ES-I3 (cell line): ENCODE data around the gene RGS9.
"Not testable (repeated sequence)": the region's sequence is repeated elsewhere in the genome, so short reads cannot be mapped to it uniquely, and the experiment has no call there.

ENCODE experiments used
- H3K36me3 ChIP-seq: 2 replicates; pipeline ENCODE4 v1.6.1; 2013; ENCODE audit warnings: mild to moderate bottlenecking, low read length, control low read depth, moderate library complexity; ENCODE audit not compliant: insufficient read depth
- H3K4me1 ChIP-seq: 2 replicates; pipeline ENCODE4 v1.6.1; 2013; ENCODE audit warnings: mild to moderate bottlenecking, control low read depth, low read length; ENCODE audit not compliant: insufficient read depth
- H3K9ac ChIP-seq: 2 replicates; pipeline ENCODE4 v1.6.1; 2013; ENCODE audit warnings: low read depth, mild to moderate bottlenecking, low read length, moderate library complexity
- H3K9me3 ChIP-seq: 2 replicates; pipeline ENCODE4 v1.6.1; 2013; ENCODE audit warnings: mild to moderate bottlenecking, low read length, moderate library complexity; ENCODE audit not compliant: control insufficient read depth, insufficient read depth

The RGS9 gene

DNA sequence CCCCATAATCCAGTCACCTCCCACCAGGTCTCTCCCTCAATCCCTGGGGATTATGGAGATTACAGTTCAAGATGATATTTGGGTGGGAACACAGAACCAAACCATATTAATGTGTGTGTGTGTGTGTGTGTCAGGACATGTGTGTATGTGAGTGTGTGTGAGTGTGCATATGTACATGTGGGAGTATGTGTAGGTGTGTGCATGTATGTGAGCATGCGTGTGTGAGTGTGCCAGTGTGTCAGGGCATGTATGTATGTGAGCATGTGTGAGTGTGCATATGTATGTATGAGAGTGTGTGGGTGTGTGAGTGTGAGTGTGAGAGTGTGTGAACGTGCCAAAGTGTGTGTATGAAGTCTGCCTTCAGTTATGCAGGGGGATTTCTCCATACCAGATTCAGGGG is 37.8 kb downstream of the RGS9 start:
- Histone ChIP-seq H3K9ac (no peak overlapping the region), H3K36me3 (no peaks in the 10 kb centered on the region), H3K4me1 (peaks cover 6% of the 10 kb centered on the region; the same call in 1 of the 2 replicates), H3K9me3 (no peaks in the 10 kb centered on the region)

DNA sequence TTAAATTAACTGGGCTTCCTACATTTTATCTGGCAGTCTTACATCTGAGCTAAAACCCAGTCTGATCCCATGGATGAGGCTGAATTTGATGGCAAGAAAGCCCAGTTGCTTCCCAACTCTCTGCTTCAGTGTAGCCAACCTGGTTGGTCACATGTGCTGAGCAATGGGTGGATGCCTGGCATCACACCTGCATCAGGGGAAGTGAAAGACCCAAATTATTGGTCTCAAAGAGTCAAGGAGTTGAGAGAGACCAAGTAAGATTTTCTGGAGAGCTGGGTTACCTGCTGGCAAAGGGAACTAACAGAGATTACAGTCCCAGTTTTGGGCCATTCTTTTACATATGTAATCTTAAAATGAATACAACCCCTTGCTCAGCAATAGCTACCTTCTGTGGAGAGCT is 38.8 kb downstream of the RGS9 start:
- no peaks in the 10 kb centered on the region for H3K9me3 ChIP-seq
- peaks cover 6% of the 10 kb centered on the region; the same call in 1 of the 2 replicates for H3K4me1 ChIP-seq
- no peak overlapping the region for H3K9ac ChIP-seq
- no peaks in the 10 kb centered on the region for H3K36me3 ChIP-seq

DNA sequence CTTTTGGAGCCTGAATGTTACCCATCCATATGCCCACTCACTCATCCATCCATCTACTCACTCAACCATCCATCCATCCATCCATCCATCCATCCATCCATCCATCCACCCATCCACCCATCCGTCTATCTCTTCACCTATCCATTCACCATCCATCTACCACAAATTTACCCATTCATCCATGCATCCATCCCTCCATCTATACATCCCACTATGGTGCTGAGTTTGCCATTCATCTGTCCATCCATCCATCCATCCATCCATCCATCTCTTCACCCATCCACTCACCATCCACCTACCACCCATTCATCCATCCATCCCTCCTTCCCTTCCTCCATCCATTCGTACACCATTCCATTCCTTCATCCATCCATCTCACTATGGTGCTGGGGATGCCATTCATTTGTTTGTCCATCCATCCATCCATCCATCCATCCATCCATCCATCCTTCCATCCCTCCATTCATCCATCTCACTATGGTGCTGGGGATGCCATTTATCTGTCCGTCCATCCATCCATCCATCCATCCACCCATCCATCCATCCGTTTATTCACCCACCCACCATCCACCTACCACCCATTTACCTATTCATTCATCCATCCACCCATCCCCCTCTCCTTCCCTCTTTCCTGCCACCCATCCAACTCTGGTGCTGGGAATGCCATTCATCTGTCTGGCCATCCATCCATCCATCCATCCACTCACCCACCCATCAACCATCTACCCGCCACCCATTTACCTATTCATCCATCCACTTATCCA is 39.7 kb downstream of the RGS9 start:
- peaks cover 6% of the 10 kb centered on the region; the same call in 1 of the 2 replicates for H3K4me1 ChIP-seq
- H3K9ac ChIP-seq, result no peak overlapping the region
- H3K36me3 ChIP-seq, result no peaks in the 10 kb centered on the region
- H3K9me3 ChIP-seq, result no peaks in the 10 kb centered on the region

DNA sequence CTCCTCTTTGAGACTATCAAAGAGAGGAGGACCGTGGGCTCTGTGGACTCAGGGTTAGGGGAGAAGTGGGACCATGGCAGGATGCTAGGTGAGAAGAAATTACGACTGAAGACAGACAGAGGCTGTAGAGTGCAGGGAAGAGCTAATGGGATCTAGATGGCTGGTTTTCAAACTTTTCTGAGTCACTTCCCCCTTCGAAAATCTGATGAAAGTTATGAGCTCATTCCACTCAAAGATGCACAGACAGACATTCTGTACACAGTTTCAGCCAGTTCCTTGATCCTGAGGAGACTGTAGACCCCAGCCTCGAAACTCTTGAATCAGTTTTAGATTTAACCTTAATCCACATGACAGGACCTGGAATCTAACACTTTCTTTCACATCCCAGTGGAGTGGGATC is 40.7 kb downstream of the RGS9 start:
- H3K9me3 ChIP-seq, result no peaks in the 10 kb centered on the region
- no peaks in the 10 kb centered on the region for H3K36me3 ChIP-seq
- no peak overlapping the region for H3K9ac ChIP-seq
- peaks cover 16% of the 10 kb centered on the region for H3K4me1 ChIP-seq

DNA sequence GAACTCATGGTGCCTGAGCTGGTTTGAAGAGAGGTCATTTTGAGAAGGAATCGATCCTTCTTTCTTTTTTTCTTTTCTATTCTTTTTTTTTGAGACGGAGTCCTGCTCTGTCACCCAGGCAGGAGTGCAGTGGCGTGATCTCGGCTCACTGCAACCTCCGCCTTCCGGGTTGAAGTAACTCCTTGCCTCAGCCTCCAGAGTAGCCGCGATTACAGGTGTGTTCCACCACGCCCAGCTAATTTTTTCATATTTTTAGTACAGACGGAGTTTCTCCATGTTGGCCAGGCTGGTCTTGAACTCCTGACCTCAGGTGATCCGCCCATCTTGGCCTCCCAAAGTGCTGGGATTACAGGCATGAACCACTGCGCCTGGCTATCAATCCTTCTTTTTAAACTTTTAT is 43.1 kb downstream of the RGS9 start:
- H3K9ac ChIP-seq, H3K36me3 ChIP-seq, H3K9me3 ChIP-seq: not testable (repeated sequence)
- H3K4me1 ChIP-seq, result peaks cover 33% of the 10 kb centered on the region

DNA sequence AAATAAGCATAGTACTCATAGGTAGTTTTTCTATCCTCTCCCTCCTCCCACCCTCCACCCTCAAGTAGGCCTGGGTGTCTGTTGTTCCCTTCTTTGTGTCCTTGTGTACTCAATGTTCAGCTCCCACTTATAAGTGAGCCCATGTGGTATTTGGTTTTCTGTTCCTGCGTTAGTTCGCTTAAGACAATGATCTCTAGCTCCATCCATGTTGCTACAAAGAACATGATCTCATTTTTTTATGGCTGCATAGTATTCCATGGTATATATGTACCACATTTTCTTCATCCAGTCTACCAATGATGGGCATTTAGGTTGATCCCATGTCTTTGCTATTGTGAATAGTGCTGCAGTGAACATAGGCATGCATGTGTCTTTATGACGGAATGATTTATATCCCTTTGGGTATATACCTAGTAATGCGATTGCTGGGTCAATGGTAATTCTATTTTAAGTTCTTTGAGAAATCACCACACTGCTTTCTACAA is 43.6 kb downstream of the RGS9 start:
- H3K9ac ChIP-seq, H3K9me3 ChIP-seq, H3K36me3 ChIP-seq: not testable (repeated sequence)
- H3K4me1 ChIP-seq, result peaks cover 38% of the 10 kb centered on the region

DNA sequence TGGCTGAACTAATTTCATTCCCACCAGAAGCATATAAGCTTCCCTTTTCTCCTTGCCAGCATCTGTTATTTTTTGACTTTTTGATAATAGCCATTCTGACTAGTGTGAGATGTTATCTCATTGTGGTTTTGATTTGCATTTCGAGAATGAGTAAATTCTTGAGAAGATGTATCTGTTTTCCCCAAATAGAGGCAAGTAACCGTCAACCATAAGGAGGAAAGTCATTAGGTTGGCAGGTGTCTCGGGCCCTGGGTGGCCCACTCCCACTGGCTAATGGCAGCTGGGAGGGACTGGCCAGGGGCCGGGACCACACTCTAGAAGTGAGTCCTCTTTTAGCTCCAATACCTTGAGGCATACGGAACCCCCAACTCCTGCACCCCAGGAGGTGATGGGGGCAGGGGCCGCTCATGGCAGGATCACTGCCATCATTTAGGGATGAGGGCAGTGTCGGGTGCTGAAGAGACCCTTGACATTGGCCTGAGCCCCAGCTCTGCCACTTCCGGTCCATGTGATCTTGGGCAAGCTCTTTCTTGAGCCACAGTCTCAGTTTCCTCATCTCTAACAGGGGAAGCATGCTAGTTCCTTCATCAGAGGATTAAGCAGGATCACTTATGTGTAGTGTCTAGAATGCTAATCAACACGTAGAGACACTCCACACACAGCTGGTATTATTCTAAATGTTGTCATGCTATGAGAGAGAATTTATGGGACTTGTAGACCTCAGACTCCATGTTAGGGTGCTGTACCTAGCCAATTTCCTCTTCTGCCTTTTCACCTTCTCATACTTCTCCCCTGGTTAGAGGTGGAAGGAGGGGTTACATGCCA is 44.3 kb downstream of the RGS9 start:
- no peak overlapping the region for H3K9ac ChIP-seq

DNA sequence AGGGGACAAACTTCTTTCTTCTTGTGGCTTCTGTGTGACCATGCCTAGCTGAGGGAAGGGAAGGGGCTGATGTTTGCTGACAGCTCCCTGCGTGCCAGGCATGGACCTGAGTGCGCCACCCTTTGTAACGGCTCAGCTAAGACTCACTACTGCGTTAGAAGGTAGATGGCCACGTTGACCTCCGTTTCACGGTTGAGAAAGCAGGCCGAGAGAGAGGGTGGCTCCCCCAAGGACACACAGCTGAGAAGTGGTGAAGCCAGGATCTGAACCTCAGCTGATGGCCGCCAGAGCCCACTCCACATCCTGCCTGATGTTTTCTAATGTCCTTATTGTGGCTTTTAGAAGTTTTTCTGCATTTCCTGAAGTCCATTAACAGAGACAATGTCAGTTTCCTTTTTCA is 45.1 kb downstream of the RGS9 start:
- Histone ChIP-seq H3K4me1 (peaks cover 39% of the 10 kb centered on the region), H3K9ac (no peak overlapping the region), H3K9me3 (no peaks in the 10 kb centered on the region), H3K36me3 (no peaks in the 10 kb centered on the region)

More for the DNA sequence above, 44.3 kb downstream of the RGS9 start:
- Histone ChIP-seq H3K36me3 (no peaks in the 10 kb centered on the region), H3K9me3 (no peaks in the 10 kb centered on the region), H3K4me1 (peaks cover 39% of the 10 kb centered on the region)

DNA sequence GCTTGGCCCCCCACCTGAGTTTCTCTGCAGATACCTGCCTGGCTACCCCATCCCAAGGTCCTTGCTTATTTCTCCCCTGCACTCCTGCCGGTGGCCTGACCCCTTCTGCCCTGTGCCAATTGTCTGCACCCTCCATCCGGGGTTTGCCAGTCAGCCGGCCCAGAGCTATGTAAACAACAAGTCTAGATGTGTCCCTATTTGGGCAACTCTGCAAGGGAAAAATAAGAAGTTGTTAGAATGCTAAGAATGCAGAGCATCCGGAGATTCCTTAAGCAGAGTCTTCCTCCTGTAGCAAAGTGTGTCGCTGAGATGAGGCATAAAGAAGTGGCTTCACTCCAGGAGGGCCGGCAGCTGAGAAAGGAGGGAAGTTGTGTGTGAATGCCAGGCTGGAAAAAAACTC is 46.6 kb downstream of the RGS9 start:
- Histone ChIP-seq H3K4me1 (peaks cover 39% of the 10 kb centered on the region), H3K36me3 (no peaks in the 10 kb centered on the region), H3K9me3 (0 out of 2 replicates have a peak, but pooled peaks cover 3% of the 10 kb centered on the region), H3K9ac (no peak overlapping the region)

DNA sequence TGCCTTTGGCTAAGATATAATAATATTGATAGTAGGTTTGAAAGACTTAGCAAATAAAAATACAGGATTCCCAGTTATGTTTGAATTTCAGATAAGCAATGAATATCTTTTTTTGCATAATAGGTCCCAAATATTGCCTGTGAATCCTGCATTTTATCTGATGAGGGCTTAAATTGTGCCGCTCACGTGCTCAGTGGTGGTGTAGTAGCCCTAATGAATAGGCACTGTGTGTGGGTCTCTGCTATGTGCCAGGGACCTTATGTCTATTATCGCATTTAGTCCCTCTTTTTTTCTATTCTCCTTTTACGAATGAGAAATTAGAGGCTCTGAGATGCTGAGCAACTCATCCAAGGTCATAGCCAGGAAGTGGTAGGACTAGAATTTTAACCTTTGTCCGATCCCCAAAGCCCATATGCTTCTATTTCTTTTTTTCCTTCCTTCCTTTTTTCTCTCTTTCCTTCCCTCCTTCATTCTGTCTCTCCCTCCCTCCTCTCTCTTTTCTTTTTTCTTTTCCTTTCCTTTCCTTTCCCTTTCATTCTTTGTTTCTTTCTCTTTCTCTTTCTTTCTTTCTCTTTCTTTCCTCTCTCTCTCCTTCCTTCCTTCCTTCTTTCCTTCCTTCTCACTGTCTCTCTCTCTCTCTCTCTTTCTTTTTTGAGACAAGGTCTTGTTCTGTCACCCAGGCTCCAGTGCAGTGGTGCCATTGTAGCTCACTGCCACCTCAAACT is 47.2 kb downstream of the RGS9 start:
- Histone ChIP-seq H3K36me3 (no peaks in the 10 kb centered on the region), H3K4me1 (peaks cover 39% of the 10 kb centered on the region), H3K9ac (peak overlapping the region; percentile 25; the same call in 1 of the 2 replicates), H3K9me3 (0 out of 2 replicates have a peak, but pooled peaks cover 3% of the 10 kb centered on the region)

DNA sequence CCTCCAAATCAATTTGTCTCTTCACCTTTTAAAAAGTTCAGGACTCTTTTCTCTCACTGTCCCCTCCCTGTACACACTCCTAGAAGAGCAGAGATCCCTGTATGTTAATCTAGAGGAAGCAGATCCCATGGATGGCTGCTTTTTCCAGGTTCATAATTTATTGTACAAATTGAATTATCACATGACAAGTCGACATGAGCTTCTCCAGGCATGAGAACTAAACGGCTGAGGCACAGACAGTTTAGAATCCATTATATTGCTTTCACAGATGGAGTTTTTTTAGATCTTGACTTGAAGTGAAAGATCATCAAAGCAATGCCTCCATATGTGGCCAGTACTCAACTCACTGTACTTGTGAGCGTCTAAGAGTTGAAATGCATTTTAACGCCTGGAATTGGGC is 47.9 kb downstream of the RGS9 start:
- 0 out of 2 replicates have a peak, but pooled peaks cover 3% of the 10 kb centered on the region for H3K9me3 ChIP-seq
- H3K36me3 ChIP-seq, result no peaks in the 10 kb centered on the region
- H3K9ac ChIP-seq, result no peak overlapping the region
- H3K4me1 ChIP-seq, result peaks cover 39% of the 10 kb centered on the region

DNA sequence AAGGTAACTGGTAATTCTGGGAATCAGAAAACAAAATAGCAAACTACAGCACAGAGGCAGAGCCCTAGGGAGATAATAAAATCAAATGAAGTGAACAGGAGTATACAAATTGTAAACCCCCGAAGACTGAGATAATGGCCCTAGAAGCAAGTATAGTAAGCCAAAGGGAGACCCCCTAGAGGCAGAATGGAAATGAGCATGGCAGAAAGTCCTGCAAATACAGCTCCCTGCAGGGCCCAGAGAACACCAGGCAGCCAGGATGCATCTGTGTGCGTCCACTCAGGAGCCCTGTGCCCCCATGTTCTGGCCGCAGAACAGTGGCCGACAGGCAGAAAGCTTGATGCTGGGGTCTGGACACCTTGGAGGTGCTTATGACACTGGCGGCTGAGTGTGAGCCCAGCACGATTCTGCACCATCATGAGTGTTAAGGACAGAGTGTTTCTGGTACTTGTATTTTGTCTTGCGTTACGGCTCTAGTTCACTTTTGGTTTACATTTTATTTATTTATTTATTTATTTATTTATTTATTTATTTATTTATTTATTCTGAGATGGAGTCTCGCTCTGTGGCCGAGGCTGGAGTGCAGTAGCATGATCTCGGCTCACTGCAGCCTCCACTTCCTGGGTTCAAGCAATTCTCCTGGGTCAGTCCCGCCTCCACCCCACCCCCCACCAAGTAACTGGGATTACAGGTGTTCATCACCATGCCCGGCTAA is 48.7 kb downstream of the RGS9 start:
- H3K9ac ChIP-seq, result no peak overlapping the region
- peaks cover 39% of the 10 kb centered on the region for H3K4me1 ChIP-seq
- H3K9me3 ChIP-seq, result 0 out of 2 replicates have a peak, but pooled peaks cover 3% of the 10 kb centered on the region
- no peaks in the 10 kb centered on the region for H3K36me3 ChIP-seq

DNA sequence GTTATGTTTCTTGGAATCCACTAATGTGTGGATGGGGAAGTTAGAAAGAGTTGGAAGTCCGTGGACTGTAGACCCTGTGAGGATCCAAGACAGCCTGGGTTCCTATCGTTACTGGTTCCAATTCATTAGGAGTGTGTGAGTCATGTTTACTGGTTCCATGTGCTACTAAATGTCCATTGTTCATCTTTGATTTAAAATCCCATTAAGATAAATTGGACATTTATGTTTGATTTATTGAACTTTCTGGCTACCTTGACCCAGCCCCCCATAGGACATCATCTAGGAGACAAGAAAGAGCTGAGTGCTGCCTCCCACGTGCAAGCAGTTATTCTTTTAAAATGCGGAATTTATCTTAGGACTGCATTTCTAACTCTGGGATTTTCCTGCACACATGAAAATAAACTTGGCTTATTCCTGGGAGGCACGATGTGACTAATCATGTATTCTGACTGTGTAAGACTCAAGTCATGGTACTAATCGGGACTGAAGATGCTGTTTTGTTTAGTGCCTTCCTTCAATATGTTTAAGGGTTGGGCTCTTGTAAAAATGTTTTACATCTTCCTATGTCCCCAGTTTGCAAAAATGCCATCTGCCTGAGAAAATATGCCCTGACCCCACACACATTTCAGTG is 53.4 kb downstream of the RGS9 start:
- Histone ChIP-seq H3K9ac (no peak overlapping the region), H3K36me3 (no peaks in the 10 kb centered on the region), H3K4me1 (peaks cover 17% of the 10 kb centered on the region), H3K9me3 (0 out of 2 replicates have a peak, but pooled peaks cover 3% of the 10 kb centered on the region)
